Measurements from ENCODE around the gene DAP. TPM values are rescaled to one million over a fixed set of nuclear protein-coding genes. Genes with fewer than 3 reads are reported as not detected.

DAP gene
- total RNA-seq, 4 donors from 2014 or later, result 47.8 to 57.3 (median 50.0) TPM

DNA sequence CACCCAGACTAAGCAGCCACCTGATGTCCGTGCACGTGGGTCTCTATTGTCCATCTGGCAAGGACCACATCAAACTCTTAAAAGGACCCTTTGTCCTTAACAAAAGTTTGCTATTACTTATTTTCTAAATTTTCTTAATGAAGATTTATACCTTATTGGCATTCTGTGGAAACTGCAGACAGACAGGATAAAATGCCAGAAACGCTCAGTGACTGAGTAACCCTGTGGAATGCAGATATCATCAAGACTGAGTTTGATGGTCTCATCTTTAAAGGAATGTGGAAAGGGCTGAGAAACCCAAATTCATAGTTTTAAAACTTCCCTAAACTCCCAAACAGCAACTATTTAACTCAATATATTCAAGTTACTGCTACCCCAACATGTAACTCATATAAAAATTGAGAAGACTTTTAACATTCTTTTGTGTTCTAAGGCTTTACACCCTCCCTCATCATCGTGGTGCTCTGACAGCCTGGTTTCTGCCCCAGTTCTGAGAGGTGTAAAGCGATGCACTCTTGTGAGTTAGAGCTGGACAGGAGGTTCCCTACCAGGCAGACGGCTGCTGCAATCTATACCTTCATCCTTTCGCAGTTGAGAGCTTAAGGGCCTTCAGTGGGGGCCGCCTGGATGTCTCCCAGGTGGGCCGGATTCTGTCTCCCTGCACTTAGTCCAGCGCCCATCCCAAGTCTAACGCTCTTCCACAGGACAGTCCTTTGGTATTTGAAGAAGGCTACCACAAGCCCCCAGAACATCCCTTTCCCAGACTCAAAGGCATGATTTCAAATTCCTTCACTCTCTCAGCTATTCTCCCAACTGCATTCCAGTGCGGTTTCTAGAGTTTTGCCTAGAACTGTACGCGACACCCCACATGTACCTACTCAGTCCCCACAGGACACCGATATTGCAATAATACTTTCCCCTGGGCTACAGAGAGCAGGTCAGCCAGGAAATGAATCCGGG lies 68.9 kb downstream of the DAP start:
- ATAC-seq (ENCODE audit: low FRiP score) (no peak), DNase-seq (ENCODE audit: low spot score) (no peak)
- TF ChIP-seq CTCF (IDR thresholded peaks at IDR 0.05), result no peak

DNA sequence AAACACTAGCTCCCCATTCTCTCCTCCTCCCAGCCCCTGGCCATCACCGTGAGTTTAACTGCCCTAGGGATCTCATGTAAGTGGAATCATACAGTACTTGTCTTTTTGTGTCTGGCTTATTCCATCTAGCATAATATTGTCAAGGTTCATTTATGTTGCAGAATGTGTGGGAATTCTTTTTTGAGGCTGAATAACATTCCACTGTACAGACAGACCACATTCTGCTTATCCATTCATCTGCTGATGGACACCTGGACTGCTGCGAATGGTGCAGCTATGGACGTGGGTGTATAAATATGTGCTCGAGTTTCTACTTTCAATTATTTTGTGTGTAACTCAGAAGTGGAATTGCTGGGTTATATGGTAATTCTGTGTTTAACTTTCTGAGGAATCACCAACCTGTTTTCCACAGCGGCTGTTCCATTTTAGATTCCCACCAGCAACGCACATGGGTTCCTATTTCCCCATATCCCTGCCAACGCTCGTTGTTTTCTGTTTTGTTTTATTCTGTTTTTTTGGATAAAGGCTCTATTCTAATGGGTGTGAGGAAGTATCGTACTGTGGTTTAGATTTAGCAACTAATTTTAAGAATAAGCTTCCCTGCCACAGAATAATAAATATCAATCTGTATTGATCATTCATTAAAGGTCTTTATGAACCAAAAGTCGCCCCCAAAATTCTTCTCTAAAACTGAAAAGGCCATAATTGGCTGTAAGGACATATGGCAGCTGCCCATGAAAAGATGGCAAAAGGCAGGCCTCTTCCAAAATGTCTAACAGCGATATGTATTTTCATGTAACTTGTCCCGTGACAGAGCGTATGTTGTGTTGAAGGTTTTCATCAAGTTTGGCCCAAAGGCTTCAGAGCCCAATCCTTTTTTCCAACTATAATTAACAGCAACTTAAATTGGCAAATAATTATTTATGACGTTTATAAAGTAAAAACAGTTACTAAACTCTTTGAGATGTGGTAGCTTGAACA lies 70.3 kb downstream of the DAP start:
- no peak for TF ChIP-seq CTCF (IDR thresholded peaks at IDR 0.05)
- ATAC-seq (ENCODE audit: low FRiP score) (no peak), DNase-seq (ENCODE audit: low spot score) (no peak)

DNA sequence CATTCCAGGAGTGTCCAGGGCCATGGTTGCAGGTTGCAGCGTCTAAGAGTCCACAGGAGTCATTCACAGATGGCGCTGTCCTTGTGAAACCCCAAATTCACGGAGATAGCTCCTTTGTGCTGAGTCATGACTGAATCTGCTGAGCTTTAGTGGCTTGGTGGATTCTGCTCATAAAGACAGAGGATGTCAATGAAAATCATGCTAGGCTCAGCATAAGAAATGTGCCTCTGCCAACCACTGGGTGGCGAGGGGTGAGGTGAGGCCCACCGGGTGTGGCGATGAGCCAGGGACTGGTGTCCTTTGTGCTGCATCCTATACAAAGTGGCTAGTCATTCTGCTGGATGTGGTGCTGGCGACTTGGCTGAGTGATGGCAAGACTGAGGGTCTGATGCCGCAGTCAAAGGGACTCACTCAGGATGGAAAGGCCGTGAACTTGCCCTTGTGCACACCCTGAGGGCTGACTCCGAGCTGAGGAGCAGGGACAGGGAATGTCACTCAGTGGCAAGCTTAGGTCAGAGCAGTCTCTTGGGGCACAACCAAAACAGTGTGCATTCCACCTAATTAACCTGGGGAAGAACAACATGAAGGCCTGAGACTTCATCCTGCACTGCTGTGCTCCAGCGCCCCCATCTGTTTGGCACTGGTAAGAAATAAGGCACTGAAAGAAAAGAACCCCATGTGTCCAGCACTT lies 71.5 kb downstream of the DAP start:
- TF ChIP-seq CTCF (IDR thresholded peaks at IDR 0.05), result no peak
- DNase-seq (ENCODE audit: low spot score) (no peak), ATAC-seq (ENCODE audit: low FRiP score) (no peak)

- ATAC-seq (ENCODE audit: low FRiP score) (no peak), DNase-seq (ENCODE audit: low spot score) (no peak)
- TF ChIP-seq CTCF (IDR thresholded peaks at IDR 0.05), result no peak
Measured at GRCh38 chr5:10688651-10689171, 72.3 kb downstream of the DAP start.

DNA sequence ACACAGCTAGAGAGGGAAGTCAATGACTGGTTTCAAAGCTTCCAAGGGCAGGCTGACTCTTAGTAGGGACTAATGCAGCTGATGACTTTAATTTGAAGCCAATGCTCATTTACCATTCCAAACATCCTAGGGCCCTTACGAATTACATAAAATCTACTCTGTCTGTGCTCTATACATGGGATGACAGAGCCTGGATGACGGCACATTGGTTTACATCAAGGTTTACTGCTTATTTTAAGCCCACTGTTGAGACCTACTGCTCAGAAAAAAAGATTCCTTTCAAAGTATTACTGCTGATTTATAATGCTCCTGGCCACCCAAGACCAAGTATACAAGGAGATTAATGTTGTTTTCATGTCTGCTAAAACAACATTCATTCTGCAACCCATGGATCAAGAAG lies 74.1 kb downstream of the DAP start:
- TF ChIP-seq CTCF (IDR thresholded peaks at IDR 0.05), result no peak
- no peak for DNase-seq (ENCODE audit: low spot score)
- ATAC-seq (ENCODE audit: low FRiP score), result no peak

DNA sequence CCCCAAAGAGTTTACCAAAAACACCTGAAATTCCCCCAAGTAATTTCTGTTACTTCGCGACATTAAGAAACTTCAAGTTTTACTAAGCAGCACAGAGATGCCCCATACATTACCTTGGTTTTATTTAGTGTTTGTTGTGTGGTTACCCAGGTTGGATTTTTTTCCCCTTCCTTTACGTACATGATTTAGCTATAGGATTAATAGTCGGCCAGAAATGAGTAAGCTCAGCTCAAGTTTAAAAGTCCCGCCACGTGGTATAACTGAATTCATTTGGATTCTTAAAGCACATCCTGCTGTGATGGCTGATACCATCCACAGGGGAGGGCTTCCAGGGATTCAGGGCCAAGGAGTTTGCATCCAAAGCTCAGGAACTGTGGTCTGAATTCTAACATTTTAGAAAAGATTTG lies 75.9 kb downstream of the DAP start:
- TF ChIP-seq CTCF (IDR thresholded peaks at IDR 0.05), result no peak
- DNase-seq (ENCODE audit: low spot score), result no peak

More for the DNA sequence above, 75.9 kb downstream of the DAP start:
- ATAC-seq (ENCODE audit: low FRiP score), result no peak
